Glutamatergic neuron (in vitro differentiated cells): Measurements from ENCODE around the gene RNF150. TPM values are rescaled to one million over a fixed set of nuclear protein-coding genes. Genes with fewer than 3 reads are reported as not detected.

ENCODE experiments used
- DNase-seq: peaks from one replicate; pipeline ENCODE4 v3.0.0; 2022
- H3K27ac Mint-ChIP-seq: one replicate; pipeline ENCODE4 v1.8.0; 2020; ENCODE audit warnings: mild to moderate bottlenecking, mixed read lengths, inconsistent platforms; ENCODE audit not compliant: unreplicated experiment
- H3K27me3 Mint-ChIP-seq: one replicate; pipeline ENCODE4 v1.8.0; 2020; ENCODE audit warnings: mild to moderate bottlenecking, moderate library complexity, mixed read lengths, inconsistent platforms; ENCODE audit not compliant: unreplicated experiment
- H3K36me3 Mint-ChIP-seq: one replicate; pipeline ENCODE4 v1.8.0; 2020; ENCODE audit warnings: mild to moderate bottlenecking, mixed read lengths, inconsistent platforms; ENCODE audit not compliant: unreplicated experiment
- H3K4me1 Mint-ChIP-seq: one replicate; pipeline ENCODE4 v1.8.0; 2020; ENCODE audit warnings: mild to moderate bottlenecking, low read depth, mixed read lengths, inconsistent platforms; ENCODE audit not compliant: unreplicated experiment
- H3K4me3 Mint-ChIP-seq: one replicate; pipeline ENCODE4 v1.8.0; 2020; ENCODE audit warnings: mild to moderate bottlenecking, mixed read lengths, inconsistent platforms; ENCODE audit not compliant: unreplicated experiment
- H3K9me3 Mint-ChIP-seq: one replicate; pipeline ENCODE4 v1.8.0; 2020; ENCODE audit warnings: mild to moderate bottlenecking, moderate library complexity, mixed read lengths, inconsistent platforms; ENCODE audit not compliant: unreplicated experiment
- total RNA-seq: library from RNA; stranded (reverse); fragmentation: NEBNext Ultra II Directional; extraction: Animal tissue kit (Norgen Biotek cat#: 25700); gene quantifications from one replicate; pipeline ENCODE4 v1.2.1, GENCODE V29; 2021; ENCODE audit not compliant: unreplicated experiment
- TF ChIP-seq, protein P1 (sequence below): fragments of 200-600 bp; sonication (generic); IDR thresholded peaks from one replicate; pipeline ENCODE4 v1.5.0; 2021; ENCODE audit not compliant: partially characterized antibody, unreplicated experiment

RNF150 gene
- total RNA-seq, 1 donor from 2014 or later = 23.3 TPM

DNA sequence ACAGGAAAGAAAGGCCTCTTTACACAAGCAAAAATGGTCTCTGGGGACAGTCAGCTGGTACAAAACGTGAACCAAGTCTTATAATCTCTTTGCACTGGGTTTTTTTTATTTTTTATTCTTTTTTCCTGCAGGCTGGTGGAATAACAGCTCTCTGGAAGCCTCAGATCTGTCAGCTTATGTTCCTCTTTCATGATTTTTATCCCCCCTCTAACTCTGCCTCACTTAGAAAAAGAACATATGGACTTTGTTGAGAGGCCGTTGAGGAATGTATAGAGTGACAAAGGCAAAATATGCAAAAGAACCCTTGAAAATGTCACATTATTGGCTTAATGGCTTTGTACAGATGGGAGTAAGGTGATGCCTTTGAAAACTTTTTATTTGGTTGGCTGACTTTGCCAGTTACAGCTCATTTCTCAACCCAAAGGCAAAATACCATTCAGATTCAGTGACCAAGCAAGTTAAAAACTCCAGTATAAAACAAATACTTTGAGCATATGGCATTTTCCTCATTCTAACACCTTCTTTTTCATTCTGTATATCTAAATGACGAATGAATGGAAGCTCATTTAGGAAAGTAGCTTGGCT, 111.1 kb downstream of the RNF150 start:
- TF ChIP-seq, protein P1, sequence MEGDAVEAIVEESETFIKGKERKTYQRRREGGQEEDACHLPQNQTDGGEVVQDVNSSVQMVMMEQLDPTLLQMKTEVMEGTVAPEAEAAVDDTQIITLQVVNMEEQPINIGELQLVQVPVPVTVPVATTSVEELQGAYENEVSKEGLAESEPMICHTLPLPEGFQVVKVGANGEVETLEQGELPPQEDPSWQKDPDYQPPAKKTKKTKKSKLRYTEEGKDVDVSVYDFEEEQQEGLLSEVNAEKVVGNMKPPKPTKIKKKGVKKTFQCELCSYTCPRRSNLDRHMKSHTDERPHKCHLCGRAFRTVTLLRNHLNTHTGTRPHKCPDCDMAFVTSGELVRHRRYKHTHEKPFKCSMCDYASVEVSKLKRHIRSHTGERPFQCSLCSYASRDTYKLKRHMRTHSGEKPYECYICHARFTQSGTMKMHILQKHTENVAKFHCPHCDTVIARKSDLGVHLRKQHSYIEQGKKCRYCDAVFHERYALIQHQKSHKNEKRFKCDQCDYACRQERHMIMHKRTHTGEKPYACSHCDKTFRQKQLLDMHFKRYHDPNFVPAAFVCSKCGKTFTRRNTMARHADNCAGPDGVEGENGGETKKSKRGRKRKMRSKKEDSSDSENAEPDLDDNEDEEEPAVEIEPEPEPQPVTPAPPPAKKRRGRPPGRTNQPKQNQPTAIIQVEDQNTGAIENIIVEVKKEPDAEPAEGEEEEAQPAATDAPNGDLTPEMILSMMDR = no peak
- Mint-ChIP-seq H3K4me1 (peaks cover 17% of the 10 kb centered on the region), H3K36me3 (no peaks in the 10 kb centered on the region), H3K9me3 (no peaks in the 10 kb centered on the region), H3K27me3 (no peaks in the 10 kb centered on the region), H3K4me3 (no peak overlapping the region), H3K27ac (peak overlapping the region; percentile 77)
- no peak for DNase-seq

DNA sequence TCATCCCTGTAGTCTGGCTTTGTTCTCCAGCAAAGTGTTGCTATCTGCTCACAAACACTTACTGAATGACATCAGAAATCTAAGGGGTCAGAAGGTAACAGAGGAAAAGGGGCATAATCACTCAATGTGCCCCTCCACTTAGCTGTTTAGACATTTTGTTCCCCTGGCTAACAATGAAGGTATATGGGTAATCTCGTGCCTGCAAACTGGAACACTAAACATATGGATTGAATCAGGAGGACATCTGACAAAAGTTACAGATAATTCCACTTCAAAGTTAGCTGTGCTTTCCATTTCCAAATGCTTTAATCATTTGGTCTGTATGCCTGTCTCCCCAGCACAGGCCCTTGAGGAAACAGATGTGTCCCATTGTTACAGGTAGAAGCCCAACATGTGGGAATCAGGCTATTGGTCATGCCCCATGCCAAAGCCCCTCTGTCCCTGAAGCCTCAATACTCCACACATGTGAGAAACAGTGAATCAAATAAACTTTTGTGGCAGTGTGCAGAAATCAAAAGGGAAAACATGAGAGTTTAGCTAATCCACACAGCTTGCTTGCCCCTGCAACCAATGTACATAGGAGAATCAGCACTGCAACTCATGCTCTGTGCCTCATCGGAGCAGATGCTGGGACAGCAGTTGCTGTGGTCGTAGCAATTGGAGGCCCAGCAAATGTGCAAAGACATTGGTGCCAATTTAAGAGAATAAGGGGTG, 111.7 kb downstream of the RNF150 start:
- Mint-ChIP-seq H3K9me3 (no peaks in the 10 kb centered on the region), H3K36me3 (no peaks in the 10 kb centered on the region), H3K27me3 (no peaks in the 10 kb centered on the region), H3K4me1 (peaks cover 17% of the 10 kb centered on the region), H3K4me3 (no peak overlapping the region), H3K27ac (peak overlapping the region; percentile 77)
- DNase-seq = peak; percentile 23
- TF ChIP-seq, protein P1 = no peak

DNA sequence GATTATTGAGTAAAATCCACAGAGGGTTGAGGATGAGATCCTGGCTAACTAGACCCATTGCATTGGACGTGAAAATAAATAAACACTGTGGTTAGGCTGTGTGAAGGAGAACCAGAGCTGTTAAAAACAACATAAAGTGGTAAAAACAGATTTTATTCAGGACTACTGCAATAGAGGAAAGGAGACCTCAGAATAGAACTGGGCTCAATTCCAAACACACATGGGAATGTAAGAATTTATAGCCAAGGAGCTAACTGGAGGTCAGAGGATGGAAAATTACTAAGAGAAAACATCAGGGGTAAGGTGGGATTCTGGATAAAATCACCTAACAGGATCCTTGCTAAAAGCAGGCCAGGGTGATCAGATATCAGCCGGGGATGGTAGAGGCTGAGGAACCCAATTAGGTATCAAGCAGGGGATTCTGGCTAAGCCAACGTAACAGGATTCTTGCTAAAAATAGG, 112.4 kb downstream of the RNF150 start:
- no peaks in the 10 kb centered on the region for H3K9me3 Mint-ChIP-seq
- TF ChIP-seq, protein P1 = no peak
- no peaks in the 10 kb centered on the region for H3K36me3 Mint-ChIP-seq
- H3K27ac Mint-ChIP-seq = peak overlapping the region; percentile 40
- no peak for DNase-seq
- H3K4me1 Mint-ChIP-seq = peaks cover 17% of the 10 kb centered on the region
- no peaks in the 10 kb centered on the region for H3K27me3 Mint-ChIP-seq
- H3K4me3 Mint-ChIP-seq = no peak overlapping the region

DNA sequence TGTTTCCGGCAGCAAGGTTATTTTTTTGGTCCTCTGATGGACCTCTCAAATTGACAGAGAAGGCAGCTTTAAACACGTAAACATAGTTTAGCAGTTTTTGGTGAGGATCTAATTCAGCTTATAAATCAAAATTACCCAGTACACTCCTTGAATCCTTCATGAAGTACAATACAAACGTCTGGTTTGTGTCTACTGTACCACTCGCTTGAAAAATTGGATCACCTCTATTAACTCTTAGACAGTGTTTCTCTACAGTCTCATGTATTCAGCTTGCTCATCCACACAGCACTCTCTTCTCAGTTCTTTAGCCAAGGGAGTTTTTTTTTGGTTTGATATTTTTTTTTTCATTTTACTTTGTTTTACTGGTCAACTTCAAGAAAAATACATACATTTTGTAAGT, 113.5 kb downstream of the RNF150 start:
- no peak for DNase-seq
- Mint-ChIP-seq H3K4me3 (no peak overlapping the region), H3K27ac (no peak overlapping the region), H3K4me1 (peaks cover 17% of the 10 kb centered on the region), H3K27me3 (no peaks in the 10 kb centered on the region), H3K9me3 (no peaks in the 10 kb centered on the region), H3K36me3 (no peaks in the 10 kb centered on the region)
- TF ChIP-seq, protein P1 = no peak
